H9 (cell line): Measurements from ENCODE around the gene UROS. TPM values are rescaled to one million over a fixed set of nuclear protein-coding genes. Genes with fewer than 3 reads are reported as not detected.

Experiments
- DNase-seq: peaks from one replicate; pipeline ENCODE4 v3.0.0-alpha.2; 2017
- H2AFZ ChIP-seq: one replicate; pipeline ENCODE4 v1.6.1; 2013; ENCODE audit warnings: mild to moderate bottlenecking, low read length, control low read depth, moderate library complexity
- H2AK5ac ChIP-seq: 2 replicates; pipeline ENCODE4 v1.6.1; 2013; ENCODE audit warnings: low read length, control low read depth, mixed read lengths; ENCODE audit not compliant: insufficient read length
- H2BK120ac ChIP-seq: one replicate; pipeline ENCODE4 v1.6.1; 2013; ENCODE audit warnings: low read depth, mild to moderate bottlenecking, low read length, control low read depth, inconsistent platforms; ENCODE audit not compliant: poor library complexity, severe bottlenecking
- H2BK12ac ChIP-seq: 2 replicates; pipeline ENCODE4 v1.6.1; 2013; ENCODE audit warnings: low read length, control low read depth, mixed read lengths, low read depth; ENCODE audit not compliant: insufficient read length
- H2BK15ac ChIP-seq: 2 replicates; pipeline ENCODE4 v1.6.1; 2013; ENCODE audit warnings: low read depth, low read length, control low read depth
- H2BK20ac ChIP-seq: one replicate; pipeline ENCODE4 v1.6.1; 2013; ENCODE audit warnings: low read depth, mild to moderate bottlenecking, low read length, control low read depth, inconsistent platforms; ENCODE audit not compliant: poor library complexity, severe bottlenecking
- H2BK5ac ChIP-seq: 2 replicates; pipeline ENCODE4 v1.6.1; 2013; ENCODE audit warnings: low read length, control low read depth, mixed read lengths; ENCODE audit not compliant: insufficient read length
- H3K14ac ChIP-seq: 2 replicates; pipeline ENCODE4 v1.6.1; 2013; ENCODE audit warnings: low read length, control low read depth; ENCODE audit not compliant: insufficient read depth
- H3K18ac ChIP-seq: 2 replicates; pipeline ENCODE4 v1.6.1; 2013; ENCODE audit warnings: low read depth, mild to moderate bottlenecking, mixed read lengths, low read length, control low read depth; ENCODE audit not compliant: insufficient read length
- H3K23ac ChIP-seq: 2 replicates; pipeline ENCODE4 v1.6.1; 2013; ENCODE audit warnings: low read length, control low read depth, mixed read lengths, low read depth; ENCODE audit not compliant: insufficient read length
- H3K23me2 ChIP-seq: 2 replicates; pipeline ENCODE4 v1.6.1; 2013; ENCODE audit warnings: low read depth, mild to moderate bottlenecking, mixed read lengths, low read length, control low read depth; ENCODE audit not compliant: insufficient read length, poor library complexity, severe bottlenecking
- H3K27ac ChIP-seq: 2 replicates; pipeline ENCODE4 v1.5.1; 2013; ENCODE audit warnings: low read length, control low read depth, mixed read lengths, low read depth; ENCODE audit not compliant: insufficient read length
- H3K27me3 ChIP-seq: 2 replicates; pipeline ENCODE4 v1.6.1; 2013; ENCODE audit warnings: low read length, control low read depth, inconsistent platforms; ENCODE audit not compliant: insufficient read depth
- H3K4ac ChIP-seq: 2 replicates; pipeline ENCODE4 v1.6.1; 2013; ENCODE audit warnings: low read depth, mild to moderate bottlenecking, control low read depth, inconsistent platforms, low read length, moderate library complexity
- H3K4me1 ChIP-seq: 2 replicates; pipeline ENCODE4 v1.6.1; 2013; ENCODE audit warnings: low read length, control low read depth, inconsistent platforms; ENCODE audit not compliant: insufficient read depth
- H3K4me2 ChIP-seq: 2 replicates; pipeline ENCODE4 v1.6.1; 2013; ENCODE audit warnings: low read length, control low read depth, mixed read lengths; ENCODE audit not compliant: insufficient read length, insufficient read depth
- H3K56ac ChIP-seq: 2 replicates; pipeline ENCODE4 v1.6.1; 2013; ENCODE audit warnings: low read depth, mild to moderate bottlenecking, mixed read lengths, low read length, control low read depth; ENCODE audit not compliant: insufficient read length
- H3K79me1 ChIP-seq: 2 replicates; pipeline ENCODE4 v1.6.1; 2013; ENCODE audit warnings: low read depth, mild to moderate bottlenecking, moderate library complexity, low read length, control low read depth, inconsistent platforms; ENCODE audit not compliant: insufficient read depth, poor library complexity, severe bottlenecking
- H3K79me2 ChIP-seq: 2 replicates; pipeline ENCODE4 v1.6.1; 2013; ENCODE audit warnings: low read length, control low read depth, inconsistent platforms; ENCODE audit not compliant: insufficient read depth
- H3K9ac ChIP-seq: 2 replicates; pipeline ENCODE4 v1.6.1; 2013; ENCODE audit warnings: low read length, control low read depth, mixed read lengths; ENCODE audit not compliant: insufficient read length; ENCODE audit errors: extremely low read depth
- H3K9me3 ChIP-seq: one replicate; pipeline ENCODE4 v1.6.1; 2013; ENCODE audit warnings: low read depth, low read length, inconsistent platforms; ENCODE audit not compliant: control insufficient read depth
- H3T11ph ChIP-seq: one replicate; pipeline ENCODE4 v1.6.1; 2013; ENCODE audit warnings: mild to moderate bottlenecking, low read length, control low read depth, inconsistent platforms
- H4K20me1 ChIP-seq: one replicate; pipeline ENCODE4 v1.6.1; 2013; ENCODE audit not compliant: control insufficient read depth, insufficient read length, insufficient read depth
- H4K5ac ChIP-seq: 2 replicates; pipeline ENCODE4 v1.6.1; 2013; ENCODE audit warnings: low read depth, mild to moderate bottlenecking, mixed read lengths, low read length, control low read depth; ENCODE audit not compliant: insufficient read length
- H4K8ac ChIP-seq: replicated peaks from 2 replicates; pipeline ENCODE4 v1.6.1; 2013; ENCODE audit warnings: low read length, control low read depth, mixed read lengths, low read depth; ENCODE audit not compliant: insufficient read length
- H4K91ac ChIP-seq: 2 replicates; pipeline ENCODE4 v1.6.1; 2013; ENCODE audit warnings: low read depth, mild to moderate bottlenecking, moderate library complexity, mixed read lengths, low read length, control low read depth; ENCODE audit not compliant: insufficient read length
- H3K27ac Mint-ChIP-seq, 3 experiments: 2 replicates in 2 of 3; 3 replicates in 1 of 3; pipeline ENCODE4 v1.8.0; 2020 to 2021; ENCODE audit warnings: mixed read lengths in 3 of 3, mild to moderate bottlenecking in 1 of 3, moderate library complexity in 1 of 3
- H3K27me3 Mint-ChIP-seq: 2 replicates; pipeline ENCODE4 v1.8.0; 2021; ENCODE audit warnings: low read depth, mild to moderate bottlenecking, moderate library complexity, mixed read lengths
- H3K36me3 Mint-ChIP-seq, 3 experiments: 2 replicates in 2 of 3; 3 replicates in 1 of 3; pipeline ENCODE4 v1.8.0; 2020 to 2021; ENCODE audit warnings: low read depth in 3 of 3, mixed read lengths in 3 of 3; ENCODE audit not compliant: insufficient read depth in 1 of 3
- H3K4me1 Mint-ChIP-seq, 2 experiments: 2 replicates each; pipeline ENCODE4 v1.8.0; 2020; ENCODE audit warnings: mixed read lengths in 2 of 2
- H3K4me3 Mint-ChIP-seq, 2 experiments: 2 replicates in 1 of 2; 3 replicates in 1 of 2; pipeline ENCODE4 v1.8.0; 2020 to 2021; ENCODE audit warnings: mild to moderate bottlenecking in 2 of 2, mixed read lengths in 2 of 2, moderate library complexity in 1 of 2
- H3K9me3 Mint-ChIP-seq, 2 experiments: 2 replicates in 1 of 2; 3 replicates in 1 of 2; pipeline ENCODE4 v1.8.0; 2020; ENCODE audit warnings: mild to moderate bottlenecking in 2 of 2, mixed read lengths in 2 of 2, moderate library complexity in 1 of 2
- WGBS: extraction: QIAGEN DNeasy Blood & Tissue Kit; methylation state at CpG from one replicate; pipeline ENCODE4 v1.1.7; 2013; ENCODE audit warnings: missing lambda C conversion rate, low lambda C conversion rate, mixed read lengths; ENCODE audit not compliant: insufficient read length; ENCODE audit errors: extremely low coverage; 5-methylcytosine and 5-hydroxymethylcytosine counted together
- total RNA-seq: library from RNA; stranded (reverse); gene quantifications from 2 replicates; pipeline ENCODE4 v1.2.1, GENCODE V29; 2021
- TF ChIP-seq, protein P1 (sequence below): fragments of 200-600 bp; sonication (generic); conservative IDR thresholded peaks from 3 replicates; pipeline ENCODE4 v1.8.0; 2021; ENCODE audit warnings: antibody characterized with exemption, mild to moderate bottlenecking

Gene UROS
- total RNA-seq, 1 experiment from 2014 or later, result 42.3 TPM

DNA sequence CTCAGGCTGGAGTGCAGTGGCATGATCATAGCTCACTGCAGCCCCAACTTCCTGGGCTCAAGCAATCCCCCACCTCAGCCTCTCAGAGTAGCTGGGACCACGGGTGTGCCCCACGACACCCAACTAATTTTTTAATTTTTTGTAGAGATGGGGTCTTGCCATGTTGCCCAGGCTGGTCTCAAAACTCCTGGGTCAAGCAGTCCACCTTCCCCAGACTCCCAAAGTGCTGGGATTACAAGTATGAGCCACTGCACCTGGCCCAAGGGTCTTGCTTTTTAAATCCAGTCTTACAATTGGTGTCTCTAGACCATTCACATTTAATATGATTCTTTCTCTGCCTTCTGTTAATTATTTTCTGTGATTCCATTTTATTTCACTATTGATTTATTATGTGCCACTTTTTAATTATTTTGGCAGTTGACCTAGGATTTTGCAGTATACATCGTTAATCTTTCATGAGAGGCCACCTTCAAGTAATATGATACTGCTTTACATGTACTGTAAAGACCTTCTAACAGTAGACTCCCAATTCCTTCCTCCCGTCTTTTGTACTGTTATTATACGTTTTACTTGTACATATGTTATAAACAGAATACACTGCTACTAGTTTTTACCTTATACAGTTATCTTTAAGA, 66.1 kb downstream of the UROS start:
- Mint-ChIP-seq H3K4me3 (no peak overlapping the region), H3K9me3 (no peaks in the 10 kb centered on the region), H3K27me3 (no peaks in the 10 kb centered on the region), H3K36me3 (peaks cover 25 to 79% (median 66%) of the 10 kb centered on the region in 3 experiments; a peak in 6 of 7 replicates), H3K27ac (no peak overlapping the region), H3K4me1 (peaks cover 7 to 15% of the 10 kb centered on the region in 2 experiments)
- Histone ChIP-seq H2AFZ (no peak overlapping the region), H2BK5ac (no peak overlapping the region), H3T11ph (no peak overlapping the region), H3K4ac (no peak overlapping the region), H3K56ac (no peak overlapping the region), H3K27me3 (no peaks in the 10 kb centered on the region), H3K23ac (no peak overlapping the region), H2BK12ac (no peak overlapping the region), H3K9ac (no peak overlapping the region), H2AK5ac (no peak overlapping the region), H4K5ac (no peak overlapping the region), H3K23me2 (no peaks in the 10 kb centered on the region), H4K20me1 (no peaks in the 10 kb centered on the region), H3K79me2 (no peaks in the 10 kb centered on the region), H3K14ac (no peak overlapping the region), H3K79me1 (no peaks in the 10 kb centered on the region), H4K91ac (no peak overlapping the region), H3K18ac (no peak overlapping the region), H3K4me1 (no peaks in the 10 kb centered on the region; the same call in 1 of the 2 replicates), H4K8ac (no peak overlapping the region), H3K4me2 (no peak overlapping the region), H3K9me3 (no peaks in the 10 kb centered on the region), H2BK120ac (no peak overlapping the region), H2BK20ac (no peak overlapping the region), H2BK15ac (no peak overlapping the region), H3K27ac (no peak overlapping the region)
- no peak for DNase-seq
- TF ChIP-seq, protein P1, sequence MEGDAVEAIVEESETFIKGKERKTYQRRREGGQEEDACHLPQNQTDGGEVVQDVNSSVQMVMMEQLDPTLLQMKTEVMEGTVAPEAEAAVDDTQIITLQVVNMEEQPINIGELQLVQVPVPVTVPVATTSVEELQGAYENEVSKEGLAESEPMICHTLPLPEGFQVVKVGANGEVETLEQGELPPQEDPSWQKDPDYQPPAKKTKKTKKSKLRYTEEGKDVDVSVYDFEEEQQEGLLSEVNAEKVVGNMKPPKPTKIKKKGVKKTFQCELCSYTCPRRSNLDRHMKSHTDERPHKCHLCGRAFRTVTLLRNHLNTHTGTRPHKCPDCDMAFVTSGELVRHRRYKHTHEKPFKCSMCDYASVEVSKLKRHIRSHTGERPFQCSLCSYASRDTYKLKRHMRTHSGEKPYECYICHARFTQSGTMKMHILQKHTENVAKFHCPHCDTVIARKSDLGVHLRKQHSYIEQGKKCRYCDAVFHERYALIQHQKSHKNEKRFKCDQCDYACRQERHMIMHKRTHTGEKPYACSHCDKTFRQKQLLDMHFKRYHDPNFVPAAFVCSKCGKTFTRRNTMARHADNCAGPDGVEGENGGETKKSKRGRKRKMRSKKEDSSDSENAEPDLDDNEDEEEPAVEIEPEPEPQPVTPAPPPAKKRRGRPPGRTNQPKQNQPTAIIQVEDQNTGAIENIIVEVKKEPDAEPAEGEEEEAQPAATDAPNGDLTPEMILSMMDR, result no peak
- no CpG with 5 or more reads among the region's 5 CpGs for WGBS
